HG02973 (cell line): ENCODE data around the gene CNGB1.
"Not testable (repeated sequence)": the region's sequence is repeated elsewhere in the genome, so short reads cannot be mapped to it uniquely, and the experiment has no call there.

Experiments
- ATAC-seq: cut with Tn5 transposase; IDR thresholded peaks from one replicate; pipeline ENCODE4 v1.9.1; 2021; ENCODE audit warnings: moderate library complexity; ENCODE audit not compliant: unreplicated experiment

CNGB1 gene

GRCh38 chr16:57868913-57869520 is 101.9 kb downstream of the CNGB1 start:
- no peak for ATAC-seq

GRCh38 chr16:57867000-57867561 is 103.8 kb downstream of the CNGB1 start:
- ATAC-seq, result no peak

- ATAC-seq, result no peak
Measured at GRCh38 chr16:57866529-57866918, 104.4 kb downstream of the CNGB1 start.

GRCh38 chr16:57865746-57866528 is 105.0 kb downstream of the CNGB1 start:
- no peak for ATAC-seq

- no peak for ATAC-seq
Measured at GRCh38 chr16:57863434-57864160, 107.3 kb downstream of the CNGB1 start.

GRCh38 chr16:57862698-57863433 is 108.1 kb downstream of the CNGB1 start:
- no peak for ATAC-seq

GRCh38 chr16:57859331-57859730 is 111.6 kb downstream of the CNGB1 start:
- ATAC-seq, result no peak

- no peak for ATAC-seq
Measured at GRCh38 chr16:57858635-57859034, 112.3 kb downstream of the CNGB1 start.

- not testable (repeated sequence) for ATAC-seq
Measured at GRCh38 chr16:57857991-57858390, 112.9 kb downstream of the CNGB1 start.

GRCh38 chr16:57855188-57855587 is 115.7 kb downstream of the CNGB1 start:
- no peak for ATAC-seq

- ATAC-seq, result no peak
Measured at GRCh38 chr16:57852189-57852588, 118.7 kb downstream of the CNGB1 start.

- ATAC-seq, result no peak
Measured at GRCh38 chr16:57848181-57848580, 122.7 kb downstream of the CNGB1 start.

GRCh38 chr16:57846931-57847330 is 124.0 kb downstream of the CNGB1 start:
- ATAC-seq, result not testable (repeated sequence)

- no peak for ATAC-seq
Measured at GRCh38 chr16:57846078-57846697, 124.7 kb downstream of the CNGB1 start.

- ATAC-seq, result no peak
Measured at GRCh38 chr16:57845115-57845514, 125.8 kb downstream of the CNGB1 start.

GRCh38 chr16:57844416-57845030 is 126.4 kb downstream of the CNGB1 start:
- ATAC-seq, result no peak

GRCh38 chr16:57843400-57843799 is 127.5 kb downstream of the CNGB1 start:
- ATAC-seq, result no peak

GRCh38 chr16:57842601-57843000 is 128.3 kb downstream of the CNGB1 start:
- ATAC-seq, result no peak

- no peak for ATAC-seq
Measured at GRCh38 chr16:57840833-57841232, 130.1 kb downstream of the CNGB1 start.

GRCh38 chr16:57838161-57838560 is 132.8 kb downstream of the CNGB1 start:
- ATAC-seq, result no peak
